HG02610 (cell line): Measurements from ENCODE around the gene TNFRSF21.
"Not testable (repeated sequence)": the region's sequence is repeated elsewhere in the genome, so short reads cannot be mapped to it uniquely, and the experiment has no call there.

ENCODE experiments used
- ATAC-seq: cut with Tn5 transposase; IDR thresholded peaks from one replicate; pipeline ENCODE4 v1.9.1; 2021; ENCODE audit warnings: mild to moderate bottlenecking, moderate library complexity; ENCODE audit not compliant: unreplicated experiment

Gene TNFRSF21

GRCh38 chr6:47309291-47310130, at the start of gene TNFRSF21:
Gene TNFRSF21 (minus strand): TSS chr6:47309905. CDS start chr6:47309511, 394 bp downstream.
- peak; percentile 99 for ATAC-seq

- ATAC-seq, result no peak
These were observed 48.9 kb upstream of the TNFRSF21 start for GRCh38 chr6:47358440-47359225.

- ATAC-seq, result peak; percentile 65
These were observed 48.1 kb upstream of the TNFRSF21 start for GRCh38 chr6:47357827-47358226.

GRCh38 chr6:47355496-47355895, 45.8 kb upstream of the TNFRSF21 start:
- no peak for ATAC-seq

- ATAC-seq, result no peak
These were observed 44.2 kb upstream of the TNFRSF21 start for GRCh38 chr6:47353871-47354270.

GRCh38 chr6:47352966-47353365, 43.3 kb upstream of the TNFRSF21 start:
- ATAC-seq, result no peak

- ATAC-seq, result no peak
These were observed 42.7 kb upstream of the TNFRSF21 start for GRCh38 chr6:47352194-47352920.

GRCh38 chr6:47351621-47352020, 41.9 kb upstream of the TNFRSF21 start:
- no peak for ATAC-seq

GRCh38 chr6:47349931-47350330, 40.2 kb upstream of the TNFRSF21 start:
- no peak for ATAC-seq

GRCh38 chr6:47348316-47348863, 38.7 kb upstream of the TNFRSF21 start:
- no peak for ATAC-seq

- ATAC-seq, result no peak
These were observed 36.1 kb upstream of the TNFRSF21 start for GRCh38 chr6:47345761-47346160.

GRCh38 chr6:47344022-47344421, 34.3 kb upstream of the TNFRSF21 start:
- no peak for ATAC-seq

GRCh38 chr6:47343600-47343999, 33.9 kb upstream of the TNFRSF21 start:
- no peak for ATAC-seq

- no peak for ATAC-seq
These were observed 33.1 kb upstream of the TNFRSF21 start for GRCh38 chr6:47342824-47343223.

- no peak for ATAC-seq
These were observed 27.8 kb upstream of the TNFRSF21 start for GRCh38 chr6:47337519-47337918.

GRCh38 chr6:47336334-47336733, 26.6 kb upstream of the TNFRSF21 start:
- no peak for ATAC-seq

GRCh38 chr6:47335466-47335865, 25.8 kb upstream of the TNFRSF21 start:
- peak; percentile 90 for ATAC-seq

- ATAC-seq, result no peak
These were observed 24.6 kb upstream of the TNFRSF21 start for GRCh38 chr6:47334334-47334733.

GRCh38 chr6:47328606-47329005, 18.9 kb upstream of the TNFRSF21 start:
- not testable (repeated sequence) for ATAC-seq

- ATAC-seq, result not testable (repeated sequence)
These were observed 18.4 kb upstream of the TNFRSF21 start for GRCh38 chr6:47328139-47328538.

- no peak for ATAC-seq
These were observed 14.2 kb upstream of the TNFRSF21 start for GRCh38 chr6:47323887-47324286.
